ENCODE results near the gene DUSP15. TPM values are rescaled to one million over a fixed set of nuclear protein-coding genes. Genes with fewer than 3 reads are reported as not detected.

Gene DUSP15
- total RNA-seq, 1 experiment from 2014 or later = not detected

- TF ChIP-seq CTCF (conservative IDR thresholded peaks at IDR 0.05; ENCODE audit: low read depth, low read length) (no peak), EZH2phosphoT487 (IDR thresholded peaks at IDR 0.05; ENCODE audit: borderline replicate concordance, low read length) (no peak), EZH2 (IDR thresholded peaks at IDR 0.05; ENCODE audit: low read length, unreplicated experiment) (no peak)
- BruUV-seq (replicated peaks) = no TSS peak
- H3K79me2 ChIP-seq (ENCODE audit: low read length) = no peaks in the 10 kb centered on the region
- no peak overlapping the region for H3K27ac ChIP-seq (ENCODE audit: low read length)
- no peaks in the 10 kb centered on the region for H4K20me1 ChIP-seq (ENCODE audit: low read length)
- no peak overlapping the region for H3K4me2 ChIP-seq (ENCODE audit: low read length)
- ChIA-PET CTCF (interaction anchor here (0.5 kb wide), 1 partner anchor 216 kb away, joined by 6 read pairs; no protein-coding TSS in a partner anchor), POLR2A (ENCODE audit: unreplicated experiment) (no interaction called here)
- H3K9me2 ChIP-seq (replicated peaks; ENCODE audit: low read length) = no peaks in the 10 kb centered on the region
- H3K9ac ChIP-seq (ENCODE audit: low read length) = no peak overlapping the region
- H3K9me3 ChIP-seq (ENCODE audit: low read length) = no peaks in the 10 kb centered on the region
- peaks cover 12% of the 10 kb centered on the region for H3K27me3 ChIP-seq (ENCODE audit: low read length)
- intact Hi-C loops (cut with micrococcal nuclease) = no loop called here
- no peak overlapping the region for H3K4me3 ChIP-seq (ENCODE audit: low read length)
- no peak overlapping the region for H2AFZ ChIP-seq (ENCODE audit: low read length)
- DNase-seq (peak; percentile 4), ATAC-seq (peak; percentile 9; the same call in 1 of the 2 replicates)
- H3F3A ChIP-seq (ENCODE audit: low read length, unreplicated experiment) = no peaks in the 10 kb centered on the region
- 0 out of 2 replicates have a peak, but pooled peaks cover 3% of the 10 kb centered on the region for H3K4me1 ChIP-seq (ENCODE audit: insufficient read depth, low read length)
- no peaks in the 10 kb centered on the region for H3K36me3 ChIP-seq (ENCODE audit: low read depth, low read length)
Measured at GRCh38 chr20:31849306-31849930, 20.9 kb downstream of the DUSP15 start.

- Histone ChIP-seq H3K9me3 (ENCODE audit: low read length) (no peaks in the 10 kb centered on the region), H3K27ac (ENCODE audit: low read length) (no peak overlapping the region), H4K20me1 (ENCODE audit: low read length) (no peaks in the 10 kb centered on the region), H3K9me2 (replicated peaks; ENCODE audit: low read length) (no peaks in the 10 kb centered on the region), H3K79me2 (ENCODE audit: low read length) (no peaks in the 10 kb centered on the region), H3K4me3 (ENCODE audit: low read length) (no peak overlapping the region), H3K27me3 (ENCODE audit: low read length) (peaks cover 11% of the 10 kb centered on the region), H3K9ac (ENCODE audit: low read length) (no peak overlapping the region), H3K4me2 (ENCODE audit: low read length) (no peak overlapping the region), H2AFZ (ENCODE audit: low read length) (no peak overlapping the region), H3K4me1 (ENCODE audit: insufficient read depth, low read length) (0 out of 2 replicates have a peak, but pooled peaks cover 3% of the 10 kb centered on the region), H3K36me3 (ENCODE audit: low read depth, low read length) (no peaks in the 10 kb centered on the region), H3F3A (ENCODE audit: low read length, unreplicated experiment) (no peaks in the 10 kb centered on the region)
- no peak for TF ChIP-seq CTCF (conservative IDR thresholded peaks at IDR 0.05; ENCODE audit: low read depth, low read length)
- no peak for TF ChIP-seq EZH2phosphoT487 (IDR thresholded peaks at IDR 0.05; ENCODE audit: borderline replicate concordance, low read length)
- TF ChIP-seq EZH2 (IDR thresholded peaks at IDR 0.05; ENCODE audit: low read length, unreplicated experiment) = no peak
- ATAC-seq (no peak), DNase-seq (no peak)
- ChIA-PET POLR2A (ENCODE audit: unreplicated experiment) (no interaction called here), CTCF (interaction anchor here (0.6 to 0.7 kb wide), 2 partner anchors 109 to 224 kb away, joined by 3 to 6 read pairs; no protein-coding TSS in a partner anchor)
- BruUV-seq (replicated peaks) = no TSS peak
- intact Hi-C loops (cut with micrococcal nuclease) = no loop called here
Measured at GRCh38 chr20:31848088-31848999, 22.0 kb downstream of the DUSP15 start.
